ENCODE results near the gene NTM.
"Not testable (repeated sequence)": the region's sequence is repeated elsewhere in the genome, so short reads cannot be mapped to it uniquely, and the experiment has no call there.

The NTM gene

GRCh38 chr11:131465746-131466145, 95.3 kb downstream of the NTM start:
- no peak for DNase-seq

DNA sequence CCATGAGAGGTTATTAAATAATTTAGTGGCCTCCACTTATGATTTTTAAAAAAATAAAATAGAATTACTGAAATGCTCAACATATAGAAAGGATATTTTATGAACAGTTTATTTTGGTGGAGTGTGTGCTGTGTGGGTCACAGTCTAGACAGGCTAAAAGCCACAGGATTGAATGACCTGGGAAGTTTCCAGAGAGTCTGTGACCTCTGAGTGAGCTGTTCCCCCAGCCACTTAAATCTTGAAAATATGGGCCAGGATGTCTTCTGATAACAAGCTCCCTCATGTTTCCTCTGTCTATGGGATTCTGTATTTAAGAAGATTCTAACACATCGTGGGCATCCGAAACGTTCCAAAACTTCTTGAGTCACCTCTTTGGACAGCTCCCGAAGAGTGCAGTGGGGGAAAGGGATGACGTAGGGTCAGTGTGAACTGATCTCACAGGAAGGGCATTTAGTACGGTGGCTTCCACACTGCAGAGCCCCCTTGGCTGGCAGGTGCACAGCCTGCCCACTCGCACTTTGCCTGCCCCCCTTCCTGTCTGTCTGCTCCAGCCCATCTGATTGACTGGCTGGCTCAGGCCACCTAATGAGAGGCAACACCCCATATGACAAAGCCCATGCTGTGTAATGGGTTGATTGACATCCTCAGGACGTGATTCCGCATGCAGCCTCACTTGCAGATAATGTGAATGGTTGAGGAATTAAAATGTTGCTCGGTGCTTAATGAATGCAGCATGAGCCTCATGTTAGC, 97.4 kb downstream of the NTM start:
- no peak for DNase-seq

- no peak for DNase-seq
Observed at GRCh38 chr11:131468565-131468964, 98.2 kb downstream of the NTM start.

GRCh38 chr11:131470216-131470925, 100.0 kb downstream of the NTM start:
- no peak for DNase-seq

- no peak for DNase-seq
Observed at GRCh38 chr11:131471976-131472375, 101.6 kb downstream of the NTM start.

DNA sequence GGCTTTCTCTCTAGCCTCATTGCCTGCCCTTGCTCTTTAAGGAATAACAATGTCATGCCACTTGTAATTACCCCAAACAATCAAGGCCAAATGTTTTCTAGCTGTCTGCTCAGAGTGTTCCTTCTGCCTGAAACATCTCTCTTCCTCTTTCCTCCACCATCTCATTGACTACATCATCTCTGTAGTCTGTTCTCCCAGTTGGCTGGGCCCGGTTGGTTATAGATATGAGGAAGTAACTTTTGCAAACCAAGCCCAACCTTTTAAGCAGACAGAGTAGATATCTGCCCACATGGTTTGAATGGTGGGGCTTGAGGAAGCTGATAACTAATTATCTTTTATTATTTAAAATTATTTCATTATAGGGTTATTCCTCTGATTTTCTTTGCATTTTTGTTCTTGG, 104.5 kb downstream of the NTM start:
- no peak for DNase-seq

DNA sequence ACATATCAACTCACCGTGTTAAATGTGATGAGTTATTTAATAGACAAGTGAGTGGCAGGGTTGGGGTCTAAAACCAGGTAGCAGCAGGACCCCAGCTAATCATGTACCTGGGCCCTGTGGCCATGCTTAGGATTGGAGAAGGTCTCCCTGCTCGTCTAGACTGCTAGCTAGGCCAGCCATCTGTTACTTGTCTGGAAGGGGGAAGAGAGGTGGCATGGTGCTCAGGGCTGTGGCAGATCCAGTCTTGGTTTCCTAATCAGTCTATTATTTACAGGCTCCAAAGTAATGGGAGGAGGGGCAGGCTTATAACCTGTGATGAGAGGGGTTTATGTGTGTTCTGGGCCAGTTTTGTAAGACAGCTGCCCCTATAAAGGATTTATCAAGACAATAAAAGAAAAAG, 105.9 kb downstream of the NTM start:
- DNase-seq: no peak

DNA sequence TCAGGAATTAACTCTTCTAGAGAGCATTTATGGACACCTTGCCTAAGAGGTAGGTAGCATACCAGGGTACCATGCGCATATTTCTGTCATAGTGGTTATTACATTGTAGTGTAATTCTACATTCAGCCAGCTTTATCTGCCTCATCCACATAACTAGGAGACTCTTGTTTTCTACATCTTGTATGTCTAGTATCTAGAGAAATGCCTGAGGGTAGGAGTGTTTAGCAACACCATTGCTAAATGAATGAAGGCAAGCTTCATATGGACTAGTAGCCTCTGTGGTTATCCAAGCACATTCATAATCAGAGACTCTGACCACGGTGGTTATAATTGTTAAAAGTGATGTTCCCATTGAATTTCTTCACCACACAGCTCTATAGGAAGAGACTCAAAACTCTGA, 107.9 kb downstream of the NTM start:
- no peak for DNase-seq

- DNase-seq: no peak
Observed at GRCh38 chr11:131481303-131481702, 110.9 kb downstream of the NTM start.

DNA sequence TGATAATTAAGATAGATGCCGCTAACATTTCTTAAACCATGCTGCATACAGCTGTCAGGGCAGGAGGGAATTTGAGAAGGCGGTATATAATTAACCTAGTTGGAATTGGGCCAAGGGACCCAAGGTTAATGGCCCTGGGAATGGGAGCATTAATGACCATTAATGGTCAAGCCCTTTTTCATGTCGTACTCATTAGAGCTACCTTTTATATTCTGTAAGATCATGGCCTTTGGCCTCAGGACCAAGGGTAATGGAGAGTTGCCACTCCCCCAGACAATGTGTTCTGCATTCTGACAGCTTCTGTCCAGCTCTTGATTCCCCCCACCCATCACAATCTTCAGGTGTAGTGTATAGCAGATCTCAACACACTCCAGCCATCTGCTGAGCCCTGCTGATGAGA, 111.6 kb downstream of the NTM start:
- no peak for DNase-seq

DNA sequence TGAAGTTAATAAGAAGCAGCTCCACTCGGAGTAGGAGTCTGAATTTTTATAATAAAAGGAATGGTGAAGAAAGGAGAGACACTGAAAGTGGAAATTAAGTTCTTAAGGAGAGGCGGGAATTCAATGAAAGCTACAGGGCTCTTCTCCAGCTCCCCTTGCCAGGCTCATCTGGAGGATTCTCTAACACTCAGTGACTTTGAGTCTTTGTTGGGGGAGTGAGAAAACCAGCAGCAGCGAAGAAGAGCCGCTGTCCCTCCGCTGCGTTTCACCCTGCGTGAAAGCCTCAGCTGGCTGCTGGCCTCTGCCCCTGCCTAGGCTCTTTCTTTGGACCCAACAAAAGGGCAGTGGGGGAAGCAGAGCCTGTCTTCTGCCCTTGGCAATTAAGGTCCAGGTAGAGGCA, 113.0 kb downstream of the NTM start:
- DNase-seq: no peak

- no peak for DNase-seq
Observed at GRCh38 chr11:131483877-131484276, 113.5 kb downstream of the NTM start.

DNA sequence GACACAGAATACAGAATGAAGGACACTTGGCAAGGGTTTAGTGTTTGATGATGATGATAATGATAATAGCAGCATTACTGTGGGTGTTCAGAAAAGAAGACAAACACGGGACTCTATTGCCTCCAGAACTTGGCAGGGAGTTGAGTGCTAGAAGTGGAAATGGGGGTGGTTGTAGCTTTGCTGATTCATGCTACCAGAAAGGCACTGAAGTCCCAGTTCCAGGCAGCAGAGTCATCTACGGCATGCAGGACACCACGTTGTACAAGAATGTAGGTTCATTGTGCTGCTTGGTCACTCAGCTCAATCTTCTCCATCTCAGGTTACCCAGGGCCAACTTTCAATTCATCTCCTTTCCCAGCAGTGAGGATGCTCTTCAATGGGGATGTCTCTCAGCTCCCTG, 115.7 kb downstream of the NTM start:
- no peak for DNase-seq

- no peak for DNase-seq
Observed at GRCh38 chr11:131486937-131487635, 116.7 kb downstream of the NTM start.

GRCh38 chr11:131488238-131488637, 117.8 kb downstream of the NTM start:
- no peak for DNase-seq

- no peak for DNase-seq
Observed at GRCh38 chr11:131491503-131491902, 121.1 kb downstream of the NTM start.

DNA sequence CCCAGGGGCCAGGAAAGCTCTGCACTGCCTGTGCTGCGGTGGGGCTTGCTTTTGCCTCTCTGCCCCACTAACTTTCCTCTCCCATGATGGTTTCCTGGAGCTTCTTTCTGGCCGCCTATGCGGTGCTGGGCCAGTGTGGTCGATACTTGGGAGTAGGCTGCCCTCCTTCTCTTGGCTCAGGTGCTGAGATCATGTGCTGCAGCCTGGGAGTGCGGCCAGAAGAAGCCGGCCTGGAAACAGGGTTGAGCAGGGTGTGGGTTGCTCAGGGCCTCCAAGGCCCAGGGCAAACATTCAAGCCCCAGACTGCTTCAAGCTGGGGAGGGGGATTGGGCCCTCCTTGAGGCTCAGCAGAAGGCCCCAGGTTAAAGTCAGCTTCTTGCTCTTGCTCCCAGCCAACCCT, 125.0 kb downstream of the NTM start:
- DNase-seq: no peak

GRCh38 chr11:131497686-131498085, 127.3 kb downstream of the NTM start:
- not testable (repeated sequence) for DNase-seq

DNA sequence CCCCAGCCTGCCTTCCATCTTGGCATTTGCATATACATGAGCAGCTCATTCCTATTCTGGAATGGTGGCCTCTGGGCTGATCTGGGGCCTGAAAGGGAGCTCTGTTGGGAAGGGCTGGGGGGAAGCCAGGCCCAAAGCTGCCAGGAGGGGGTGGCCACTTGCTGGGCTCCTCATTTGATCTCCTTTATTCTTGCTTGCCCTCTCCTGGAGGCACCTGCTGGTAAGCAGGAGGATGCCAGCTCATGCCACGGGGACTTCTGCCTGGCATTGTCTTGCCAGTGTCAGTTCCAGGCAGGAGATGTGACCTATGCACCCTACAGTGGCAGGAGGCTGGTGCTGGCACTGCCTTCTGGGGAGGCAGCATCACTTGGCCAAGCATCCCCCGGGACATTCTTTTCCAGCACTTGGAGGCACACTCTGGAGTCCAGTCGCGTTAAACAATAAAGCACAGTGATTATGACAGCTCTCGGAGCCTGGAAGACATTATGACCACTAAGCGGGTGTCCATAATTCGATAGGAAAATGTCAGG, 128.3 kb downstream of the NTM start:
- no peak for DNase-seq

DNA sequence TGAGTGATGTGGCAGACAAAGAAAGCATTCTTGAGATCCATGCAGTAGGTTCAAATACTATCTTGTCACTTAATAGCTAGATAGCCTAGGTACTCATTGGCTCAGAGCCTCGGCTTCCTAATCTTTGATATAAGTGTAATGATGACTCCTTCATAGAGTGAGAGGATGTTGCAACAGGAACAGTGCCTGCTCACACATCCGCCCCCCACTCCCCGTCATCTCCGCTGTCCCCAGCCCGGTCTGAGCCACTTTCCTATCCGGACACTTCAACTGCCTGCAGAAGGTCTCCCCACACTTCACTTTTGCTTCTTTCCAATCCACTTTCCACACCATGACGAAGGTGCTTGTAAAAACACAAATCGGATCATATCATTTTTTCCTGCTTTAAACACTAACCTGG, 128.8 kb downstream of the NTM start:
- no peak for DNase-seq

DNA sequence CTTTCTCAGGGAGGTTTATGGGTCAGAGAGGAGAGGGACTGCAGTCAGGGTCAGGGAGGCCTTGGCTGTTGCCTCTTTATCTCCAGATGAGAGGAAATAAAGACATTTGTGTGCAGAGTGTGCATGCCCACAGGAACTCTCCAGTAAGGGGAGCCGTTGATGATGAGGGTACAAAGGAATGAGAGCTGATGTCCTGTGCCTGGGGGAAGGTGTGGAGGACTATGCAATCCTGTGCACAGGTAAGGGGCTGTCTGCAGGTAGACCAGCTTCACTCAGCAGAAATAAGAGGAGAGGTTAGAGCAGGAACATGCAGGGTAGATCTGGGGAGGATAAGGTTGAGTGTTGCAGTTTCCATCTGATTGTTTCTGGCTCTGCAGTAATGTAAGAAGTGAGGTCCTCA, 132.6 kb downstream of the NTM start:
- no peak for DNase-seq

DNA sequence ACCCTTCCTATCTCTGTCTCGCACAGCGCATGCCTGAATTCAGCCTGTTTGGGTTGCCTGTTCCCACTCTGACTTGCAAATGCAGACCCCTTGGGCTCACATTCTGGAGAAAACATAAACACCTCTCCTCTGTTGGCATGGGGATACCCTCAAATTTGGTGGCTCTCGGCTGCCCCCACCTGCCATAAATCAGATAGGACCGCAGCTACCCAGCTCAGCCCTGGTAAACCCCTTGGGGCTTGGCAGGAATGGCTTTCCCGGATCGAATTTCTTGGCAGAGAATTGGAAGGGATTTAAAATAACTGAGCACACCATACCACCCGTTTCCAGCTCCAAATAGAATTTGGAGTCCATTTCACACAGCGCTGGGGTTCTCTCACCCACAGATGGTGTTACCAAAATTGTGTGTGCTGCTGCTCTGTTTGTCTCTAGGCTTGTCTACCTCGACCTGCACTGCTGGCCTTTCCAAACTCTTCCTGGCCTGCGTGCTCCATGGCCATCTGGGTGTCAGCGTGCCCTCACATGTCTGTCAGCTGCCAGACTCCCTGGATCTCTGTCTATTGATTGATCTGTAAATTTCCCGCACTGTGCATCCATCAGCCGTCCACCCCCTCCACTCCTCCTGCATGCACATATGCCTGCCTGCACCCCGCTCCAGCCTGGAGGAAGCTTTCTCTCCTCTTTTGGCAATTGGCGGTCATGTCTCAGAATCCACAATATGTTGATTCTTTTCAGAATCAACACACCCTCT, 134.0 kb downstream of the NTM start:
- DNase-seq: no peak

DNA sequence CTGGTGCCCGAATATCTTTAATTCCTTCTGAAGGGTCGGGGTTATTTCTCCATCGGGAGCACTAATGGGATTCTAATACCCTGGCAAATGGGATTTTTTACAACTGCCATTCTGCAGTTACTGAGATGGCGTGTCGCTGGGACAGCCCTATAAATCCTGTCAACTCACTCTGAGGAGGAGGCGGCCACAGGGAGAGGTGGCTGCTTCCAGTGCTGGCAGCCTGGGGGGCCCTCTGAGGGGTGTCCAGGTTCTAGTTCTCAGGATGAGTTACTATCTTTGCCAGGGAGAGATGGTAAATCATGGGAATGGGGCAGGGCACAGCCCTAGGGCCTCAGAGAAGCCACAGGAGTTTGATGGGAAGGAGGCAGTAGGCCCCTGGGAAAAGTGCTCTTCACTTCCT, 135.9 kb downstream of the NTM start:
- DNase-seq: no peak
